Liver (tissue), 9 donors: ENCODE results near the gene PAFAH1B2. TPM values are rescaled to one million over a fixed set of nuclear protein-coding genes. Genes with fewer than 3 reads are reported as not detected.

Source experiments
- DNase-seq: peaks from one replicate; pipeline ENCODE4 v3.0.0-alpha.2; 2017; ENCODE audit warnings: low spot score
- H3K27ac ChIP-seq, 2 donors: one replicate each; pipeline ENCODE4 v1.7.0; 2013; ENCODE audit warnings: inconsistent platforms in 2 of 2, low read length in 2 of 2, control low read depth in 1 of 2, low read depth in 1 of 2, mild to moderate bottlenecking in 1 of 2
- H3K27me3 ChIP-seq, 4 donors: one replicate each; pipeline versions ENCODE4 v1.6.1 to v1.7.0; 2013; ENCODE audit warnings: low read length in 3 of 4, inconsistent platforms in 1 of 4, mild to moderate bottlenecking in 1 of 4, moderate library complexity in 1 of 4; ENCODE audit not compliant: control insufficient read depth in 4 of 4, insufficient read depth in 4 of 4
- H3K36me3 ChIP-seq, 4 donors: one replicate each; pipeline versions ENCODE4 v1.6.1 to v1.7.0; 2013; ENCODE audit warnings: low read length in 3 of 4, mild to moderate bottlenecking in 3 of 4, low read depth in 1 of 4, moderate library complexity in 1 of 4; ENCODE audit not compliant: control insufficient read depth in 4 of 4, insufficient read depth in 3 of 4
- H3K4me1 ChIP-seq, 4 donors: one replicate each; pipeline versions ENCODE4 v1.6.1 to v1.7.0; 2013; ENCODE audit warnings: low read length in 3 of 4, mild to moderate bottlenecking in 3 of 4, moderate library complexity in 1 of 4; ENCODE audit not compliant: control insufficient read depth in 4 of 4, insufficient read depth in 4 of 4
- H3K4me3 ChIP-seq, 3 donors: one replicate each; pipeline versions ENCODE4 v1.6.1 to v1.7.0; 2013; ENCODE audit warnings: low read length in 3 of 3, control low read depth in 1 of 3, low read depth in 1 of 3, mild to moderate bottlenecking in 1 of 3
- H3K9ac ChIP-seq, 2 donors: one replicate each; pipeline ENCODE4 v1.7.0; 2013; ENCODE audit warnings: low read length in 2 of 2, mild to moderate bottlenecking in 2 of 2, moderate library complexity in 2 of 2, control low read depth in 1 of 2, low read depth in 1 of 2
- H3K9me3 ChIP-seq, 4 donors: one replicate each; pipeline versions ENCODE4 v1.6.1 to v1.7.0; 2013; ENCODE audit warnings: low read length in 3 of 4; ENCODE audit not compliant: control insufficient read depth in 4 of 4
- ATF3 ChIP-seq: IDR thresholded peaks from 2 replicates; pipeline ENCODE4 v1.6.1; 2016; ENCODE audit warnings: antibody characterized with exemption
- CTCF ChIP-seq: fragments of 150-350 bp; IDR thresholded peaks from 2 replicates; pipeline ENCODE4 v1.5.1; 2017; ENCODE audit warnings: improper control_type of control experiment, low read depth, low read length; ENCODE audit not compliant: missing input control
- EGR1 ChIP-seq, 2 donors: IDR thresholded peaks; 2 replicates each; pipeline ENCODE4 v1.6.1; 2016 to 2018; ENCODE audit warnings: antibody characterized with exemption in 2 of 2, low read depth in 2 of 2
- FOXA1 ChIP-seq: IDR thresholded peaks from 2 replicates; pipeline ENCODE4 v1.6.1; 2016; ENCODE audit warnings: antibody characterized with exemption
- FOXA2 ChIP-seq: IDR thresholded peaks from 2 replicates; pipeline ENCODE4 v1.6.1; 2016; ENCODE audit warnings: antibody characterized with exemption
- GABPA ChIP-seq, 2 donors: IDR thresholded peaks in 1 of 2; conservative IDR thresholded peaks in 1 of 2; 2 replicates each; pipeline ENCODE4 v1.6.1; 2016; ENCODE audit warnings: antibody characterized with exemption in 2 of 2, mild to moderate bottlenecking in 1 of 2, moderate library complexity in 1 of 2
- HNF4A ChIP-seq, 2 donors: conservative IDR thresholded peaks; 2 replicates each; pipeline ENCODE4 v1.6.1; 2016; ENCODE audit warnings: antibody characterized with exemption in 2 of 2, mild to moderate bottlenecking in 2 of 2
- HNF4G ChIP-seq: IDR thresholded peaks from 2 replicates; pipeline ENCODE4 v1.6.1; 2016; ENCODE audit warnings: antibody characterized with exemption
- JUND ChIP-seq, 2 donors: IDR thresholded peaks; 2 replicates each; pipeline ENCODE4 v1.6.1; 2016; ENCODE audit warnings: antibody characterized with exemption in 2 of 2
- MAX ChIP-seq: IDR thresholded peaks from 2 replicates; pipeline ENCODE4 v1.6.1; 2016; ENCODE audit warnings: antibody characterized with exemption
- NR2F2 ChIP-seq: IDR thresholded peaks from 2 replicates; pipeline ENCODE4 v1.6.1; 2016; ENCODE audit warnings: antibody characterized with exemption
- RAD21 ChIP-seq, 2 donors: IDR thresholded peaks; 2 replicates each; pipeline ENCODE4 v1.6.1; 2016; ENCODE audit warnings: antibody characterized with exemption in 2 of 2, mild to moderate bottlenecking in 2 of 2
- REST ChIP-seq: IDR thresholded peaks from 2 replicates; pipeline ENCODE4 v1.6.1; 2016; ENCODE audit warnings: antibody characterized with exemption, mild to moderate bottlenecking
- RXRA ChIP-seq, 2 donors: IDR thresholded peaks; 2 replicates each; pipeline ENCODE4 v1.6.1; 2017 to 2018; ENCODE audit warnings: antibody characterized with exemption in 2 of 2, mild to moderate bottlenecking in 1 of 2
- SP1 ChIP-seq: IDR thresholded peaks from 2 replicates; pipeline ENCODE4 v1.6.1; 2018; ENCODE audit warnings: antibody characterized with exemption, mild to moderate bottlenecking
- TAF1 ChIP-seq: conservative IDR thresholded peaks from 2 replicates; pipeline ENCODE4 v1.6.1; 2016; ENCODE audit warnings: antibody characterized with exemption, mild to moderate bottlenecking
- YY1 ChIP-seq: IDR thresholded peaks from 2 replicates; pipeline ENCODE4 v1.6.1; 2016; ENCODE audit warnings: antibody characterized with exemption, mild to moderate bottlenecking
- ZBTB33 ChIP-seq: IDR thresholded peaks from 2 replicates; pipeline ENCODE4 v1.6.1; 2016; ENCODE audit warnings: antibody characterized with exemption
- WGBS: extraction: QIAGEN DNeasy Blood & Tissue Kit; methylation state at CpG from one replicate; pipeline ENCODE4 v1.1.7; 2013; 5-methylcytosine and 5-hydroxymethylcytosine counted together
- polyA plus RNA-seq, 2 donors: library from polyadenylated mRNA; stranded (reverse) in 1 of 2; unstranded in 1 of 2; fragments of 200-250 nt in 1 of 2; fragments of >200 nt in 1 of 2; fragmentation: Nextera tagmentation in 1 of 2; extraction: Ambion mirVana in 1 of 2; gene quantifications; one replicate each; pipeline versions ENCODE4 v1.2.1 to v1.2.3, GENCODE V29; 2013 to 2015
- total RNA-seq, 2 donors: library from RNA; depleted of rRNA; stranded (reverse); fragments of >200 nt; gene quantifications; one replicate each; pipeline ENCODE4 v1.2.3, GENCODE V29; 2014
- donor health status: healthy.
- donor health status: healthy.
- donor health status: healthy.
- donor health status: healthy.
- donor health status: healthy.

PAFAH1B2 gene
- total and polyA plus RNA-seq, 4 donors: 12.7 to 39.8 (median 24.9) TPM

- Histone ChIP-seq H3K27ac (no peak overlapping the region), H3K4me3 (no peak overlapping the region), H3K36me3 (peaks cover 6 to 18% (median 16%) of the 10 kb centered on the region in 4 donors), H3K27me3 (no peaks in the 10 kb centered on the region), H3K9me3 (no peaks in the 10 kb centered on the region), H3K4me1 (no peaks in the 10 kb centered on the region), H3K9ac (no peak overlapping the region)
- TF ChIP-seq FOXA1 (no peak), CTCF (no peak), GABPA (IDR thresholded peaks at IDR 0.05 in 1 of 2, conservative IDR thresholded peaks at IDR 0.05 in 1 of 2) (no peak), ATF3 (no peak), TAF1 (no peak), MAX (no peak), RXRA (IDR thresholded peaks at IDR 0.05) (no peak), ZBTB33 (no peak), FOXA2 (no peak), HNF4G (no peak), EGR1 (IDR thresholded peaks at IDR 0.05; ENCODE audit: low read depth in 2 of 2) (no peak), HNF4A (conservative IDR thresholded peaks at IDR 0.05) (no peak)
- no peak for DNase-seq
- WGBS: 91% methylated on average over 2 of the region's 2 CpGs
Measured at GRCh38 chr11:117157507-117157906, 13.4 kb downstream of the PAFAH1B2 start.

- Histone ChIP-seq H3K9me3 (no peaks in the 10 kb centered on the region), H3K9ac (no peak overlapping the region), H3K27ac (no peak overlapping the region), H3K27me3 (no peaks in the 10 kb centered on the region), H3K4me3 (no peak overlapping the region), H3K4me1 (no peaks in the 10 kb centered on the region), H3K36me3 (peaks cover 5 to 36% (median 27%) of the 10 kb centered on the region in 4 donors)
- no peak for DNase-seq
- TF ChIP-seq NR2F2: no peak
- TF ChIP-seq HNF4G: no peak
- no peak for TF ChIP-seq YY1
- no peak for TF ChIP-seq ZBTB33
- TF ChIP-seq SP1: no peak
- TF ChIP-seq TAF1: no peak
- no peak for TF ChIP-seq MAX
- no peak for TF ChIP-seq CTCF
- TF ChIP-seq ATF3: no peak
- no peak for TF ChIP-seq RAD21 (IDR thresholded peaks at IDR 0.05)
- TF ChIP-seq GABPA (IDR thresholded peaks at IDR 0.05 in 1 of 2, conservative IDR thresholded peaks at IDR 0.05 in 1 of 2): no peak
- TF ChIP-seq RXRA (IDR thresholded peaks at IDR 0.05): no peak
- TF ChIP-seq FOXA2: no peak
- no peak for TF ChIP-seq EGR1 (IDR thresholded peaks at IDR 0.05; ENCODE audit: low read depth in 2 of 2)
- no peak for TF ChIP-seq HNF4A (conservative IDR thresholded peaks at IDR 0.05)
- no peak for TF ChIP-seq JUND (IDR thresholded peaks at IDR 0.05)
- no peak for TF ChIP-seq FOXA1
- TF ChIP-seq REST: no peak
- WGBS: 93% methylated on average over 2 of the region's 2 CpGs
Measured at GRCh38 chr11:117159892-117160291, 15.8 kb downstream of the PAFAH1B2 start.
